ENCODE data around the gene PAQR7.

Gene PAQR7

GRCh38 chr1:25814549-25815087 is 60.9 kb downstream of the PAQR7 start:
- no peak for DNase-seq

DNA sequence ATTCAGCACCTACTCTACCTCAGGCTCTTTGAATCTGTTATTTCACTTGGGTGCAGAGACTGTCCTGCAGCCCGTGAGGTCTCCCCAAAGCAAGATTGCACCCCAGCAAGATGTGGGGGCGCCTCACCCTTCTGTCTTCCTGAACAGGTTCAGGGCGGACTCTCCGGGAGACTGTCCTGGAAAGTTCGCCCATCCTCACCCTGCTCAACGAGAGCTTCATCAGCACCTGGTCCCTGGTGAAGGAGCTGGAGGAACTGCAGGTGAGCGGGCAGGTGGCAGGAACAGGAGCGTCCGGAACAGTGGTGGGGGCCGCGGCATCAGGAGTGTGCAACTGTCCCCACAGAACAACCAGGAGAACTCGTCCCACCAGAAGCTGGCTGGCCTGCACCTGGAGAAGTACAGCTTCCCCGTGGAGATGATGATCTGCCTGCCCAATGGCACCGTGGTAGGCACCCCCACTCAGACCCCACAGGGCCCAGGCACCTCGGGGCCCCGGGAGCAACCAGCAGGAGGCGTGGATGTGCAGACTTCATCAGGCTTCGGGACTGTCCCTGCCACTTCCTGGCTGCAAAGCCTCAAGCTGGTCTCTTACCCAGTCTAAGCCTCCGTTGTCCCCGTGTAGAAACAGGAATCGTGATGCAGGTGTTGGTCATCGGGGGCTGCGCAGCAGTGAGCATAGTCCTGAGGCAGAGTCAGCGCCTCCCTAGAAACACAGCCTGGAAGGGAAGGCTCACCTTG is 61.6 kb downstream of the PAQR7 start:
- no peak for DNase-seq

DNA sequence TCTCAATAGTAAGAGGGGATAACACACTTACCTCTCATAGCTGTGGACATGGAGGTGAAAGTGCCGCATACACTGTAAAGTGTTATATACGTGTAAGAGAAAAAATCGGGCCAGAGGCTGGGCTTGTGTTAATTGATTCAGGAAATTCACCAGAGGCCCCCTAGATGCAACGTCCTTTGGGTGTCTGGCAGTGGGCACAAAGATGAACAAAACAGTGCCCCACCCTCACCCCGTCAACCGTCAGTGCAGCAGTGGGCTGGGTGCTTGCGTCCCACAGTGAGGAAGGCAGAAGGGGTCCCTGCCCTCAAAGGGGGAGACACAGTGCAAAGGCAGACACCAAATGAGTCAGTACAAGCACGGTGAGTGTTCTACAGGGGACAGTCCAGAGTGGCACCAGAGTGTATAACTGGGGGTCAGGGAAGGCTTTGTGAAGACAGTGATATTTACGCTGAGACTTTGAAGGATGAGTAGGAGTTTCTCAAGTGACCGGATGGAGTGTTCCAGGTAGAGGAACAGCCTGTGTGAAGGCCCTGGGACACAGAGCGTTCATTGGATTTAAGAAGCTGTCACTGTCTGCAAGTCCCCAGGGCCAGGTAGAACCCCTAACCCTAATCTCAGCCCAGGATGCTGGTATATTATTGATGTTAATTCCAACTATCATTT is 62.3 kb downstream of the PAQR7 start:
- DNase-seq: no peak
